ENCODE measurements around the gene ITGB1BP2.
"Not testable (repeated sequence)": the region's sequence is repeated elsewhere in the genome, so short reads cannot be mapped to it uniquely, and the experiment has no call there.

Gene ITGB1BP2

DNA sequence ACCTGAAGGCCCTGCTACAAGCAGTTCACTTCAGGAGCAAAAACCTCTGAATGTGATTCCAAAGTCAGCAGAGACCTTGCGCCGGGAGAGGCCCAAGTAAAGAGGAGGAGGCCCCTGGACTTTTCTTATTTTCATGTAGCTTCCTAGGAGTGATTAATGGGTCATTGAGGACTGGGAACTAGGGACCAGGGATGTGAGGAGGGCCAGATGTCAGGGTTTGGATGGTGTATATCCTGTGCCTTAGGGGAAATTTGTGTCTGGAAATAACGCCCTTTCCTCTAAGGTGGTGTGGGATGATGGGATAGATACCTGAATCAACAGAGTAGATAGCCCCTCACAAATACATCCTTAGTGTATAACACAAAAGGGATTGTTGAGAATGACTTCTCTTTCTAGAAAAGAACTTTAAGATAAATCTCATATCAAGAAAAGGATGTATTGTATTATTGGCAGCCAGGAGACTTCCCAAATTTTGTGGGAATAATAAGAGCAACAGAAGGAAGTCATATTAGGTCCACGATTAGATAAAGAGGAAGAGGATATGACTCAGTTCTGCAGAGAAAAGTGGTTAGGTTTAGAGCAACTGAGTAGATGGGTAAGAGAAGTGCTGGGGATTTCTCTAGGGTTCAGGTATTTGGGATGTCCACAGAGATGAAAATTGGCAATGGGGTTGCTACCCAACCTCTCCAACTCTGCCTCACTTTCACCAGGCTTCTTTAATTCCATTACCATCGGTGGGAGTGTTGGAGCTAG is 1.1 kb downstream of the ITGB1BP2 start:
- no peak for DNase-seq (ENCODE audit: low read depth)

DNA sequence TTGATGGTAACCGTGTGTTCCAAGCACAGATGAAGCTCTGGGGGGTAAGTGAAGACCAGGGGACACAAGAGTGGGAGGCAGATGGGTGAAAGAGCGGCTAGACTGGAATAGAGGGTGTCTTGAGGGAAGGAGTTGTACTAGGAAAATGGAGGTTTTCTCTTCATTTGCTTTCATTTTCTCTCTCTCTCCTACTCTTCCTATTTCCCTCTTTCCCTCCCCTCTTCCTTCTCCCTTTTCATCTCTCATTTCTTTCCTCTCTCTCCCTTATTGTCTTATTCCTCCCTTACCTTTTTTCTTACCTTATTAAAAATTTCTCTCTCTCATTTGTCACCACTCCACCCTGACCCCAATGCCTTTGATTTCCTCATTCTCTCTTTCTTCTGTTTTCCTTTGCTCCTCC is 3.0 kb downstream of the ITGB1BP2 start:
- DNase-seq (ENCODE audit: low read depth): no peak

DNA sequence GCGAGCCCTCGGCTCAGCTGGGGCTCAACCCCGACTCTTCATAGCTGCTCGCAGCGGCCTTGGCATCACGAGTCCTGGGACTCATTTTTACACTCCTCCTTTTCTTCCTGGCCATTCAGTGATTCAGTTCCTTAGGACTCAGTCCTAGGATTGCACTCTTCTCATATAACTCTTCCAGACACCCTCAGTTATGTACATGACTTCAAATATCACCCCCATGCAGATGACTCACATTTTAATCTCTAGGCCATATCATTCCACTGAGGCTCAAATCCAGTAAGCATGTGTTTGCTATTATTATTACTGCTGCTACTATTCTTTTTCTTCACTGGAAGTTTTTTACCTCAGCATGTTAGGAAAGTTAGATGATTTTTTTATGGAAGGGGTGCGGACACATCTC is 14.4 kb downstream of the ITGB1BP2 start:
- DNase-seq (ENCODE audit: low read depth): no peak

DNA sequence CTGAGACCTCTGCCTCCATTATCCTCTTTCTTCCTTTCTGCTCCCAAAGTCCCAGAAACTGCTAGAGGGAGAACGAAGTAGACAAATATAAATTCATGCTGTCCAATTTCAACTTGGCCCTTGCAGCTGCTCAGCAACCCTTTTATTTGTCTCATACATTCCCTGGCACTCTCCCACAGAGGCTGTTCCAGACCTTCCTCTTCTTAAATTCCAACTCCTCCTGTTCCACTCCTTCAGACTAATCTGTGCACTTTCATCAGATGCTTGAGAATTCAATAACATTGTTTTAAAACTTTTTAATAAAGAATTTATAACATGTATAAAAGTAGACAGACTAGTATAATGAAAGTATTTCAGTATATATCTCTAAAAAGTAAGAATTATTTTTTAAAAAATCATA is 15.4 kb downstream of the ITGB1BP2 start:
- not testable (repeated sequence) for DNase-seq (ENCODE audit: low read depth)

DNA sequence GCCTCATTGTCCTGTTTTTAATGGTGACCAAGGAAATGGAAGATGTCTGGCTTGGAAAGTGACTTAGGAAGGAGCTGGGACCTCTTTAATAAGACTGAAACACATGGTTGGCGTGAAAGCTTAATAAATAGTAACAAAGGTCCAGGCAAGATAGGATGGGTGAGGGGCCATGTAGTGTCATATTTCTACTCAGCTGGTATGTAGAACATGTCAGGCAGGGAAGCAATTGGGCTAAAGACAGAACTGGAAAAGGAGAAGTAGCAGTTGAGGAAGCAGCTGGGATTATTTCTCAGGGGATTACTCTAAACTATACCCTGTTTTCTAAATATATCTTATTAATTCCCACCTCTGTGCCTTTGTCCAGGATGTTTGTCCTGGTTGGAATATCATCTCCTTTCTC is 18.6 kb downstream of the ITGB1BP2 start:
- no peak for DNase-seq (ENCODE audit: low read depth)

DNA sequence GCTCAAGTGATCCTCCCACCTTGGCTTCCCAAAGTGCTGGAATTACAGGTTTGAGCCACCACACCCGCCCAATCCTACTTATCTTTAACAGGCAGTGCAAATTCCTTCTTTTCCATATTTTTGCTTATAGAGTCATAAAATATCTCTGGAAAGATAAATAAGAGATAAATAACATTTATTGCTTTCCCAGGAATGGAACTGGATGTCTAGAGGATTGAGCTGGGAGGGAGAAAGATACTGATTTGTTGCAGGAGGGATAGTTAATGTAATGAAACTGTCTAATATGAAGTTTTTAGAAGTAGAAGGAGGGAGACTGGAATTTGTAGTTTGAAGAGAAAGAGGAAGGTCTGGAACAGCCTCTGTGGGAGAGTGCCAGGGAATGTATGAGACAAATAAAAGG is 20.2 kb downstream of the ITGB1BP2 start:
- no peak for DNase-seq (ENCODE audit: low read depth)

DNA sequence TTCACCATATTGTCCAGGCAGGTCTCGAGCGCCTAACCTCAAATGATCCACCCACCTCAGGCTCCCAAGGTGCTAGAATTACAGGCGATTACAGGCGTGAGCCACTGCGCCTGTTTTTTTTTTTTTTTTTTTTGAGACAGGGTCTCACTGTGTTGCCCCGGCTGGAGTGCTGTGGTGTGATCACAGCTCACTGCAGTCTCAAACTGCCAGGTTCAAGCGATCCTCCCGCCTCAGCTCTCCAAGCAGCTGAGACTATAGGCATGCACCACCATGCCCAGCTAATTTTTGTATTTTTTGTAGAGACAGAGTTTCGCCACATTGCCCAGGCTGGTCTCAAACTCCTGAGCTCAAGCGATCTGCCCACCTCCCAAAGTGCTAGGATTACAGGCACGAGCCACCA is 22.9 kb downstream of the ITGB1BP2 start:
- not testable (repeated sequence) for DNase-seq (ENCODE audit: low read depth)

DNA sequence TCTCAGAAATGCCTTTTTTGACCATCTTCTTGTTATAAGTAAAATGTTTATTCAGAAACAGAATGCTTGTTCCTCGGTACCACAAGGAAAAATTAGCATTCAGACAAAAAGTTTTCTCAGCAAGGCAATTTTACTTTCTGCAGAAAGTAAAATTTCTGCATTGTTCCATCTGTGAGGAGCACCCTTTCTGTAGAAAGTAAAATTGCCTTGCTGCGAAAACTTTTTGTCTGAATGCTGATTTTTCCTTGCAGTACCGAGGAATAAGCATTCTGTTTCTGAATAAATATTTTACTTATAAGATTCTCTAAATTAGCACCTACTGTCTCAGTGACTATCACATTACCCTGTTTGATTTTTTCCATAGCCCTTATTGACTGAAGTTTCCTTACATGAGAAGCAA is 24.8 kb downstream of the ITGB1BP2 start:
- no peak for DNase-seq (ENCODE audit: low read depth)

DNA sequence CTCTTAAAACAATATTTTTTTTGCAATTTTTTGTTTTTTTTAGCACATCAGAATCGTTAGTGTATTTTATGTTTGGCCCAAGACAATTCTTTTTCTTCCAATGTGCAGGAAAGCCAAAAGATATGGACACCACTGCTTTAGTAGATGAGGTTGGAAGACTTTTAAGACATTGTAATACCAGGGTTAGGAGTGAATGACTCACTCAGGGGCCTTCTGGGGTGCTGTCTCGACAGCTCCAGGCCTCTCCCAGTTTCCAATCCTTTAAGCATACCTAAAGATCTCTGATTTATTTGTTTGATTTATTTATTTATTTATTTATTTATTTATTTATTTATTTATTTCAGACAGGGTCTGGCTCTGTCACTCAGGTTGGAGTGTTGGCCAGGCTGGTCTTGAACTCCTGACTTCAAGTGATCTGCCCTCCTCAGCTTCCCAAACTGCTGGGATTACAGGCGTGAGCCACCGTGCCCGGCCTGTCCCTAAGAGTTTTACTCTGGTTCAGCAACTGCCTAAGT is 47.7 kb downstream of the ITGB1BP2 start:
- DNase-seq (ENCODE audit: low read depth): not testable (repeated sequence)

DNA sequence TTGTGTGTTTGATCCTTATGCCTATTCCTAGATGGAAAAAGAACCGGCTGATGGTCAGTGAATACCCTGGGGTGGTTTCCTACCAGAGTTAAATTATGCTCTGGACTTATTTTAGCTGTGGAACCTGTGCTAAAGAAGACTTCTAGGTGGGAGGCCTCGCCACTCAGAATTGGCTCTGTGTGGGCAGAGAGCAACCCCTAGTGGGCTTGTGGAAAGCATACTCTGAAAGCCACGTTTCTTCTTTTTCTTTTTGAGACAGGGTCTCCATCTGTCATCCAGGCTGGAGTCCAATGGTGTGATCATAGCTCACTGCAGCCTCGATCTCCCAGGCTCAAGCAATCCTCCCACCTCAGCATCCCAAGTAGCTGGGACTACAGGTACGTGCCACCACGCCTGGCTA is 48.3 kb downstream of the ITGB1BP2 start:
- not testable (repeated sequence) for DNase-seq (ENCODE audit: low read depth)

DNA sequence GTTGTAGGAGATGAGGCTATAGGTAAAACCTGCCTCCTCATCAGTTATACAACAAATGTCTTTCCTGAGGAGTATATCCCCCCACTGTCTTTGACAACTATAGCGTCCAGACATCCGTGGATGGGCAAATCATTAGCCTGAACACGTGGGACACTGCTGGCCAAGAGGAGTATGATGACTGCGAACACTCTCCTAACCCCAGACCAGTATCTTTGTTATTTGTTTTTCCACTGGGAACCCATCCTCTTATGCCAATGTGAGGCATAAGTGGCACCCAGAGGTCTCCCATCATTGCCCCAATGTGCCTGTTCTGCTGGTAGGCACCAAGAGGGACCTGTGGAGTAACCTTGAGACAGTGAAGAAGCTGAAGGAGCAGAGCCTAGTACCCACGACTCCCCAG is 50.9 kb downstream of the ITGB1BP2 start:
- DNase-seq (ENCODE audit: low read depth): not testable (repeated sequence)

Measured in stimulated activated CD8-positive, alpha-beta memory T cell treated with anti-CD3 and anti-CD28 coated beads, Interleukin-7, amount 100 ng/mL, for 24 hours (primary cell).